ENCODE data around the gene TGFB1. TPM values are rescaled to one million over a fixed set of nuclear protein-coding genes. Genes with fewer than 3 reads are reported as not detected.
A peak's percentile ranks its signal among the peaks of the same experiment; 100 is the strongest.

Gene TGFB1
- polyA plus RNA-seq, 4 donors: 25.6 to 33.4 (median 30.1) TPM

GRCh38 chr19:41323023-41323422, 30.7 kb downstream of the TGFB1 start:
- no peak for DNase-seq (ENCODE audit: low read depth in 4 of 4, low spot score in 2 of 4)

DNA sequence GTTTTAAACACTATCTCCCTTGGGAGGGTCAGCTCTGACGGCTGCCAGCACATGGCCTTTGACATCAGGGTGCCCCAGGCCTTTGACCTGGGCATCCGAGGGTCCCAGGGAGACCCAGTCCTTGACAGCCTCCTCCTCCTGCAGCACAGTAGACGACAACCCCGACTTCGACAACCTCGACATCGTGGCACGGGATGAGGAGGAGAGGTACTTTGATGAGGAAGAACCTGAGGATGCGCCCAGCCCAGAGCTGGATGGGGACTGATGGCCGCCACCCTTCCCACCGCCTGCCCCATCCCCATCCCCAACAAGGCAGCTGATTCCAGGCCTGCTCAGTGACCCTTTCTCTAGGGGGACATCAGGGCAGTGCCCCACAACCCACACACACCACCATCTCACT, 31.3 kb downstream of the TGFB1 start:
- DNase-seq (ENCODE audit: low read depth in 4 of 4, low spot score in 2 of 4): no peak

DNA sequence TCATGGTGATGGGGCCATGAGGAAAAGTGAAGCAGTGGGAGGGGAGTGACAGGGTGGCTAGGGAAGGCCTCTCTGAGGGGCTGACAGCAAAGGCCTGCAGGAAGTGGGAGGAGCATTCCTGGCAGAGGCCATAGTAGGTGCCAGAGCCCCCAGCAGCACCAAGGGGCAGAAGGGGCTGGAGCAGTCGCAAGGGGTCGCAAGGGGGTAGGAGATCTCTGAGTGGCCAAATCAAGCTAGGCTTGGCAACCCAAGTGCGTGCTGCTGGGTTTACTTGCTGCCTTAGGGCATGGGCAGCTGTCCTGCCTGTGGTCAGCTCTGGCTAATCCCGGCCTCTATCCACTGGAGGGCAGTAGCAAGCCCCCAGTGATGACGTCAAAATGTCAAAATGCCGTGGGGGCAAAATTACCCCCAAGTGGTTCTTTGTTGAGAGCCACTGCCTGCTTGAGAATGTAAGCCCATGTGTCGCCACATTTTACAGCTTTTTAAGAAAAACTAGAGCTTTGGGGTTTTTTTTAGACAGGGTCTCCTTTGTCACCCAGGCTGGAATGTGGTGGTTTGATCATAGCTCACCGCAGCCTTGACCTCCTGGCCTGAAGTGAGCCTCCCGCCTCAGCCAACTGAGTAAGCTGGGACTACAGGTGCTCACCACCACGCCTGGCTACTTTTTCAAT, 32.0 kb downstream of the TGFB1 start:
- no peak for DNase-seq (ENCODE audit: low read depth in 4 of 4, low spot score in 2 of 4)

- DNase-seq (ENCODE audit: low read depth in 4 of 4, low spot score in 2 of 4): no peak
Observed at GRCh38 chr19:41321204-41321599, 32.5 kb downstream of the TGFB1 start.

GRCh38 chr19:41320568-41320967, 33.2 kb downstream of the TGFB1 start:
- DNase-seq (ENCODE audit: low read depth in 4 of 4, low spot score in 2 of 4): no peak

GRCh38 chr19:41320185-41320518, 33.6 kb downstream of the TGFB1 start:
- DNase-seq (ENCODE audit: low read depth in 4 of 4, low spot score in 2 of 4): no peak

GRCh38 chr19:41319500-41320184, 34.1 kb downstream of the TGFB1 start:
- no peak for DNase-seq (ENCODE audit: low read depth in 4 of 4, low spot score in 2 of 4)

- no peak for DNase-seq (ENCODE audit: low read depth in 4 of 4, low spot score in 2 of 4)
Observed at GRCh38 chr19:41318696-41319499, 34.8 kb downstream of the TGFB1 start.

DNA sequence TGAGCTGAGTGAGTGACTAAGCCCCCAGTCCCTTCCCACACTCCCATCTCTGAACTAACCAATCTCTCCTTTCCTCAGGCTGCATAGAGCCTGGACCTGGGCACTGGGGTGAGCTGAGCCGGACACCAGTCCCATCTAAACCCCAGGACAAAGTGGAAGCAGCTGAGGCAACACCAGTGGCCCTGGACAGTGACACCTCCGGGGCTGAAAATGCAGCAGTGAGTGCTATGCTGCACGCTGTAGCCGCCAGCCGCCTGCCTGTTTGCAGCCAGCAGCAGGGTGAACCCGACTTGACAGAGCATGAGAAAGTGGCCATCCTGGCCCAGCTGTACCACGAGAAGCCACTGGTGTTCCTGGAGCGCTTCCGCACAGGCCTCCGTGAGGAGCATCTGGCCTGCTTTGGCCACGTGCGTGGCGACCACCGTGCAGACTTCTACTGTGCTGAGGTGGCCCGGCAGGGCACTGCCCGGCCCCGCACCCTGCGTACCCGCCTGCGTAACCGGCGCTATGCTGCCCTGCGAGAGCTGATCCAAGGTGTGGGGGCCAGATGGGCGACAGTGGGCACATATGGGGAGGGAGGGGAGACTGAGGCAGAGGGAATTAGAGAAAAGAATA, 37.3 kb downstream of the TGFB1 start:
- no peak for DNase-seq (ENCODE audit: low read depth in 4 of 4, low spot score in 2 of 4)

DNA sequence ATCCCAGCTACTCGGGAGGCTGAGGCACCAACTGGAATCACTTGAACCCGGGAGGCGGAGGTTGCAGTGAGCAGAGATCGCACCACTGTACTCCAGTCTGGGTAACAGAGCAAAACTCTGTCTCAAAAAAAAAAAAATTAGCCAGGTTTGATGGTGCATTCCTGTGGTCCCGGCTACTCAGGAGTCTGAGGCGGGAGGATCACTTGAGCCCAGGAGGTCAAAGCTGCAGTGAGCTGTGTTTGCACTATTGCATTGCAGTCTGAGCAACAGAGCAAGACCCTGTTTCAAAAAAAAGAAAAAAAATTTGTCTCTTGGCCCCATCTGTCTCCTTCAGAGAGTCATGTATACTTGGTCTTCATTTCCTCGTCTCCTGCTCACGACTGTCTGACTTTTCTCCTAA, 42.1 kb downstream of the TGFB1 start:
- DNase-seq (ENCODE audit: low read depth in 4 of 4, low spot score in 2 of 4): no peak

- DNase-seq (ENCODE audit: low read depth in 4 of 4, low spot score in 2 of 4): no peak
Observed at GRCh38 chr19:41311072-41311471, 42.6 kb downstream of the TGFB1 start.

DNA sequence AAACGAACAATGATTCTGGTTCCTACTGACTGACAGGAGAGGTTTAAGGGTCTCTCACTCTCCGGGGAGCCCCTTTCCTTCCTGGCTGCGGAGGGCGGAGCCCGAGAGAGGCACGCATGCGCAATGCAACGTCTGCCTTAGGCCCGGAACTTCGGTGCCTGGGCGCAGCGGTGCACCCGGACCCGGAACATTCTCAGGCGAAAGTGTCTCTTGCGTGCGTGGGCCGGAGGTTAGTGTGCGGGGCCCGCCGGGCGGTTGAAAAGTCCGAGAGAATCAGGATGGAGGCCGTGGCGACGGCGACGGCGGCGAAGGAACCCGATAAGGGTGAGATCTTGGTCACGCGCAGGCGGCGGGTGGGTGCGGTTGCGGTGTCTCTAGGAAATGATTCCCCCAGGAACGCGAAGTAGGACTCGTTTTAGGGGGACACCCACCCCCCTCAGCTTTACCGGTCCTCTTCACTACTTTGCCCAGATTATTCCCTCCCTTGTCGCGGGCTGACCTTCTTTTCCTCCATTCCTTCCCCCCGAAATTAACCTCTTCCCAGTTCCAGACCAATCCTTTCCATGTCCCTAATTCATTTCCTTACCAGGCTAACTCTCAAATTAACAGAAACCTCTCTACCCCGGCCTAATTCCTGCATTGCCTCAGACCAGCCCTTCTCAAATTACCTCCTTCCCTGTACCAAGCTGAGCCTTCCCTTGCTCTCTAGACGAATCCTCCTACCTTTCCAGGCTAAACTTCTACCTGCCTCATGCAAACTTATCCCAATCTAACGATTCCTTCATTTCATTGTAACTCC, 43.5 kb downstream of the TGFB1 start, which contains the start of gene CCDC97:
Gene CCDC97, plus strand, starts transcription at position 140 of the 799 bp plus-strand sequence. Its CDS starts 139 bp downstream, at position 279.
- peak; percentile 87 to 96 (median 88) for DNase-seq (ENCODE audit: low read depth in 4 of 4, low spot score in 2 of 4)

- DNase-seq (ENCODE audit: low read depth in 4 of 4, low spot score in 2 of 4): no peak
Observed at GRCh38 chr19:41309180-41310032, 44.3 kb downstream of the TGFB1 start.

- peak; percentile 60 to 90 (median 74) for DNase-seq (ENCODE audit: low read depth in 4 of 4, low spot score in 2 of 4)
Observed at GRCh38 chr19:41308450-41309179, 45.1 kb downstream of the TGFB1 start.

- DNase-seq (ENCODE audit: low read depth in 4 of 4, low spot score in 2 of 4): no peak
Observed at GRCh38 chr19:41307954-41308449, 45.7 kb downstream of the TGFB1 start.

DNA sequence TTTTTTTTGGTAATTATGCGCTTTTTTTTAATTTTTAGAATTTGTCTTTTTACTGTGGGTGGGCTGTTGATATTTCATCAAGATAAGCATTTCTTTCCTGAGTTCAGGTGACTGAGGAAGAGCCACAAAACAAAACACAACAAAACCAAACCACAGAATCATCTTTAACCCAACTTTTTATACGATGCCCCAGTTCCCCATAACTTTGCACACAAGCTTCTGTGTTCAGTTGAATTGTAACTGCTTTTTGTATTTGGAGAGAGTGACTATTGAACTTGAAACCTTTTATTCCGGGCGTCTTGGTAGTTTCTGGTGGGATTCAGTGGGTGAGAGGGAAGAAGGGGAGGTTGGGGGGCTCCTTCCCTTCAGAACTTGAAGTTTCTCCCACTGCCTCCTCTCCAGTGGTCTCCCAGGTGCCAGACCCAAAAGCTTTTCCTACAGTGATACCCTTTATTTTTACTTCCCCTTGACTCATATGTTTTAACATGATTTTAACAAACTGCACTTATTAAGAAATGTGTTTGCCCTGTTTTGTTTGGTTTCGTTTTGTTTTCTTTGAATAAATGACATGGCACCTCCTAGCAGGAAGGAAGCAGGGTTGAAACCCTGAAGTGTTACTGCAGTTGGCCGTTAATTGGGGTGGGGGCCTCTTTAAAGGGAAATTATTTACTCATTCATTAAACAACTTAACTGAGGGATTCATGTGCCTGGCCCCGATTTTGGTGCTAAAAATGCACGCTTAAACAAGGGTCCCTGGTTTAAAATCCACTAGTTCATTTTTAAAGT, 46.4 kb downstream of the TGFB1 start:
- DNase-seq (ENCODE audit: low read depth in 4 of 4, low spot score in 2 of 4): no peak

DNA sequence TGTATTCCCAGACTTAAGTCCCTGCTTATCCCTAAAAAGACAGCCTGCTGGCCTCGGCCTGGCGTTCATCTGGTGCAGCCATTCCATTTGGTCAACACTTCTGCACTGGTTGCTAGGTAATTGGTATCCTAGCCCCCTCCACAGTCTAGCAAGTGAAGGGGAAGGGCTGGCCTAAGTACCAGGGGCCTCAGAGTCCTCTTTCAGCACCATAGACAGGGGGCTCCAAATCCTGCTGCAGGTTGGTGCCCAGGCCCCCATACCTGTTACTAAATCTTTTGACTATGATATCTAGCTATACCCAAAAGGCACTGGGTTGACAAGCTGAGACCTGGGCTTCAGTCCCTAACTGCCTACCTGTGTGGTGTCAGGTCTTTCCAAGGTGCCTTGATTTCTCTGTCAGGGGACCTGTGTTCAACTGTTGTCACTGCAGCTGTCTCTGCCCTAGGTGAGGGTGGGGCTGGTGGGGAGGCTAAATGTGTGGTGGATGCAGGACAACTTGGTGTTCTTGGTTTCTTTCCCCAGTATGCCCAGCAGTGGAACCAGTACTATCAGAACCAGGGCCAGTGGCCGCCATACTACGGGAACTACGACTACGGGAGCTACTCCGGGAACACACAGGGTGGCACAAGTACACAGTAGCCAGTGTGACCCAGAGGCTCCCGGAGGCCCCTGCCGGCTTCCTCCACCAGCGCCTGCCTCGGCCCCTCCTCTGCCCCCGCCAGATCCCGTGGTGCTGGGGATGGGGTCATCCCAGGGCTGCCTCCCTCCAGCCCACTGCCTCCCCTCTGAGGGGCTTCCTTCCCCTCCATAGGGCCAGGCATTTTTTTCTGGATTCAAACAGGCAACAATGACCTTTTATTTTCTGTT, 47.6 kb downstream of the TGFB1 start:
- DNase-seq (ENCODE audit: low read depth in 4 of 4, low spot score in 2 of 4): no peak
